Kidney (tissue), 14 donors: Measurements from ENCODE around the gene FUT3. TPM values are rescaled to one million over a fixed set of nuclear protein-coding genes. Genes with fewer than 3 reads are reported as not detected.

Source experiments
- DNase-seq, 5 donors: peaks; one replicate each; pipeline ENCODE4 v3.0.0-alpha.2; 2013 to 2020
- FAIRE-seq: peaks from 2 replicates; lab custom pipeline; 2012; peaks lifted over from hg19 to GRCh38; lab: Jason Lieb, UNC
- H3K27ac ChIP-seq, 2 donors: one replicate each; pipeline ENCODE4 v1.7.0; 2013; ENCODE audit warnings: low read depth in 2 of 2, low read length in 2 of 2, inconsistent platforms in 1 of 2
- H3K27me3 ChIP-seq: one replicate; pipeline ENCODE4 v1.7.1; 2013; ENCODE audit warnings: low read length, inconsistent platforms; ENCODE audit not compliant: control insufficient read depth, insufficient read depth
- H3K36me3 ChIP-seq, 3 donors: one replicate each; pipeline versions ENCODE4 v1.7.0 to v1.7.1; 2013; ENCODE audit warnings: low read length in 3 of 3, control low read depth in 1 of 3, inconsistent platforms in 1 of 3; ENCODE audit not compliant: insufficient read depth in 3 of 3, control insufficient read depth in 2 of 3
- H3K4me1 ChIP-seq, 3 donors: one replicate each; pipeline versions ENCODE4 v1.7.0 to v1.7.1; 2013; ENCODE audit warnings: low read length in 3 of 3, inconsistent platforms in 1 of 3, low read depth in 1 of 3; ENCODE audit not compliant: control insufficient read depth in 2 of 3, insufficient read depth in 2 of 3
- H3K4me3 ChIP-seq, 3 donors: one replicate each; pipeline versions ENCODE4 v1.7.0 to v1.8.1; 2013; ENCODE audit warnings: low read length in 3 of 3, control low read depth in 1 of 3, inconsistent platforms in 1 of 3
- H3K9ac ChIP-seq, 3 donors: one replicate each; pipeline versions ENCODE4 v1.7.0 to v1.7.1; 2013; ENCODE audit warnings: low read length in 3 of 3, control low read depth in 1 of 3, inconsistent platforms in 1 of 3
- H3K9me3 ChIP-seq, 3 donors: one replicate each; pipeline versions ENCODE4 v1.7.0 to v1.7.1; 2013; ENCODE audit warnings: low read length in 3 of 3, control low read depth in 1 of 3, inconsistent platforms in 1 of 3; ENCODE audit not compliant: control insufficient read depth in 2 of 3, insufficient read depth in 1 of 3
- CTCF ChIP-seq: IDR thresholded peaks from 3 replicates; pipeline ENCODE4 v1.5.1; 2012; ENCODE audit warnings: mild to moderate bottlenecking, moderate library complexity, borderline replicate concordance; ENCODE audit not compliant: insufficient read depth; ENCODE audit errors: extremely low read depth
- intact Hi-C: fragments of 100-400 bp; cut with DNase I; formaldehyde crosslinking; loops from one replicate; pipeline ENCODE4 v1.11.1; 2022
- polyA plus RNA-seq: library from polyadenylated mRNA; stranded (reverse); fragments of 350-450 nt; fragmentation: Illumina TruSeq; extraction: RNeasy Lipid Tissue Mini Kit (QIAGEN cat#74804); gene quantifications from one replicate; pipeline ENCODE4 v1.2.3, GENCODE V29; 2014; ENCODE audit warnings: low read depth, low replicate concordance; ENCODE audit not compliant: insufficient read depth
- total RNA-seq: library from RNA; stranded (reverse); fragmentation: NEBNext Ultra II Directional; extraction: Animal tissue kit (Norgen Biotek cat#: 25700); gene quantifications from one replicate; pipeline ENCODE4 v1.2.1, GENCODE V29; 2021
- donor health status: control.
- donor health status: control.
- donor health status: control.
- donor health status: control.
- donor health status: control.
- donor health status: DM: yes; HTN: yes; CAD: no.
- donor health status: Normal renal cell carcinoma (clear cell type).

FUT3 gene
- total and polyA plus RNA-seq, 2 donors from 2014 or later: 3.0 to 6.5 TPM

- no peaks in the 10 kb centered on the region for H3K27me3 ChIP-seq
- no peak overlapping the region for H3K27ac ChIP-seq
- H3K9ac ChIP-seq: no peak overlapping the region
- FAIRE-seq (no peak), DNase-seq (no peak)
- no peak overlapping the region for H3K4me3 ChIP-seq
- H3K4me1 ChIP-seq: peaks cover 0 to 13% (median 9%) of the 10 kb centered on the region in 3 donors
- intact Hi-C loops: loop anchor here (10.0 kb wide), 1 partner anchor 89 kb away; the partner anchor contains the start of gene NRTN
- TF ChIP-seq CTCF: no peak
- H3K36me3 ChIP-seq: peaks cover 0 to 4% (median 0%) of the 10 kb centered on the region in 3 donors
- no peaks in the 10 kb centered on the region for H3K9me3 ChIP-seq
Observed at GRCh38 chr19:5893296-5893903, 42.2 kb upstream of the FUT3 start.

DNA sequence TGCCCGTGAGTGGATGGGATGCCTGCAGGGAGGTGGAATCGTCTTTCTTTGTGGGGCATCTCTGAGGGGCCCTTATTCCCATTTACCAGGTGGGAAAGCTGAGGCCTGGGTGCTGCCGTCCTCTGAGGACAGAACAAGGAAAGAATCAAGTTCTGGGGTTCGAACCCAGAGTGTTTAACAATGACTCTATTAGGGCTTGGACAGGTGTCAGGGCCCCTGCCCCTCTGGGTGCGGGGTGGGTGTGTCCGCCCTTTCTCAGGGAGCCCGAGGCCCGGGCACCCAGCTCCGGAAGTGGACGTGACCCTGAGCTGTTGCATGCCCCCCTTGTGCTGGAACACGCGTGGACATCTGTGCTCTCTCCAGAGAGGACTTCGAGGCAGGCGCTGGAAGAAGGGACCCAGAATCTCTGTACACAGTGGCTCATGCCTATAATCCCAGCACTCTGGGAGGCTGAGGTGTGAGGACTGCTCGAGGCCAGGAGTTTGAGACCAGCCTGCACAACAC lies 41.6 kb upstream of the FUT3 start:
- Histone ChIP-seq H3K27me3 (no peaks in the 10 kb centered on the region), H3K4me1 (peaks cover 0 to 13% (median 9%) of the 10 kb centered on the region in 3 donors), H3K9me3 (no peaks in the 10 kb centered on the region), H3K9ac (no peak overlapping the region), H3K4me3 (no peak overlapping the region), H3K27ac (no peak overlapping the region), H3K36me3 (peaks cover 0 to 4% (median 0%) of the 10 kb centered on the region in 3 donors)
- DNase-seq: no peak
- intact Hi-C loops: loop anchor here (10.0 kb wide), 1 partner anchor 88 kb away; the partner anchor contains the start of gene NRTN
- FAIRE-seq: no peak
- no peak for TF ChIP-seq CTCF

GRCh38 chr19:5891938-5892771 lies 40.9 kb upstream of the FUT3 start:
- Histone ChIP-seq H3K4me3 (no peak overlapping the region), H3K9me3 (no peaks in the 10 kb centered on the region), H3K4me1 (peaks cover 0 to 13% (median 9%) of the 10 kb centered on the region in 3 donors), H3K36me3 (peaks cover 0 to 4% (median 0%) of the 10 kb centered on the region in 3 donors), H3K27me3 (no peaks in the 10 kb centered on the region), H3K27ac (no peak overlapping the region), H3K9ac (peak overlapping the region in 1 of 3 donors; percentile 34)
- DNase-seq (peak in 4 of 5 donors; percentile 79 to 88 (median 84)), FAIRE-seq (no peak)
- intact Hi-C loops: loop anchor here (10.0 kb wide), 1 partner anchor 87 kb away; the partner anchor contains the start of gene NRTN
- TF ChIP-seq CTCF: peak; percentile 71
